Panc1 (cell line): ENCODE data around the gene NTRK1. TPM values are rescaled to one million over a fixed set of nuclear protein-coding genes. Genes with fewer than 3 reads are reported as not detected.

Source experiments
- ATAC-seq: fragments of 200-7000 bp; cut with Tn5 transposase; 2 replicates; pipeline ENCODE4 v1.9.1; 2020; ENCODE audit warnings: mild to moderate bottlenecking, moderate library complexity
- BruUV-seq: library from RNA; stranded (reverse); fragments of 400-500 nt; replicated peaks from 2 replicates; lab custom pipeline; 2021; lab: Mats Ljungman, UMichigan
- CTCF ChIA-PET: fragments of 300-600 bp; sonication (Branson Sonifier 250); formaldehyde crosslinking; loops from one replicate; lab custom pipeline; 2022; ENCODE audit warnings: antibody characterized with exemption; lab: Charles Lee
- POLR2A ChIA-PET: fragments of 300-600 bp; sonication (Branson Sonifier 250); formaldehyde crosslinking; loops from one replicate; lab custom pipeline; 2022; ENCODE audit warnings: antibody characterized with exemption; lab: Charles Lee
- DNase-seq: peaks from one replicate; pipeline ENCODE4 v3.0.0-alpha.2; 2010; ENCODE audit warnings: low read depth, low spot score
- H3K27ac ChIP-seq: 2 replicates; pipeline ENCODE4 v1.5.1; 2011; ENCODE audit warnings: mild to moderate bottlenecking, low read length, inconsistent platforms
- H3K27me3 ChIP-seq: fragments of 200-500 bp; sonication (Bioruptor generic); 2 replicates; pipeline ENCODE4 v1.6.0; 2014; ENCODE audit warnings: low read length, inconsistent platforms; ENCODE audit not compliant: control insufficient read depth, insufficient read depth
- H3K36me3 ChIP-seq: fragments of 200-500 bp; sonication (Bioruptor generic); 2 replicates; pipeline ENCODE4 v1.5.1; 2014; ENCODE audit warnings: inconsistent platforms, mild to moderate bottlenecking, low read length, moderate library complexity; ENCODE audit not compliant: control insufficient read depth, insufficient read depth
- H3K4me1 ChIP-seq: 2 replicates; pipeline ENCODE4 v1.5.1; 2011; ENCODE audit warnings: inconsistent platforms, mild to moderate bottlenecking, low read length, moderate library complexity; ENCODE audit not compliant: control insufficient read depth, insufficient read depth
- H3K4me3 ChIP-seq, 2 experiments: 2 replicates each; pipeline ENCODE4 v1.5.1; 2011 to 2012; ENCODE audit warnings: low read depth in 2 of 2, low read length in 2 of 2, mild to moderate bottlenecking in 2 of 2, inconsistent platforms in 1 of 2, moderate library complexity in 1 of 2
- H3K9me3 ChIP-seq: fragments of 200-500 bp; sonication (Bioruptor generic); 2 replicates; pipeline ENCODE4 v1.5.1; 2014; ENCODE audit warnings: low read depth, mild to moderate bottlenecking, inconsistent platforms, low read length, moderate library complexity; ENCODE audit not compliant: control insufficient read depth, insufficient read depth
- POLR2AphosphoS5 ChIP-seq: IDR thresholded peaks from 2 replicates; pipeline ENCODE4 v1.6.1; 2012; ENCODE audit warnings: mild to moderate bottlenecking, low read depth, low read length, moderate library complexity
- REST ChIP-seq, 2 experiments: IDR thresholded peaks; 2 replicates each; pipeline ENCODE4 v1.6.1; 2011 to 2012; ENCODE audit warnings: low read depth in 2 of 2, control low read depth in 1 of 2, low read length in 1 of 2, mild to moderate bottlenecking in 1 of 2, moderate library complexity in 1 of 2; ENCODE audit not compliant: insufficient read depth in 1 of 2
- SIN3A ChIP-seq: IDR thresholded peaks from 2 replicates; pipeline ENCODE4 v1.6.1; 2012; ENCODE audit warnings: low read depth, mild to moderate bottlenecking, low read length, moderate library complexity, borderline replicate concordance; ENCODE audit not compliant: insufficient read depth
- TCF7L2 ChIP-seq: IDR thresholded peaks from 2 replicates; pipeline ENCODE4 v1.6.1; 2011; ENCODE audit warnings: mild to moderate bottlenecking, low read depth, low read length, inconsistent platforms
- in situ Hi-C: cut with HindIII; loops from 2 replicates; pipeline ENCODE4 v1.10.0; 2016; ENCODE audit warnings: low sequenced_read_pairs, low pct_unique_long_range_greater_than_20kb
- intact Hi-C: fragments of 100-400 bp; cut with micrococcal nuclease; formaldehyde crosslinking; loops from one replicate; pipeline ENCODE4 v1.10.0; 2022; ENCODE audit not compliant: unreplicated experiment
- total RNA-seq: library from RNA; stranded (reverse); gene quantifications from one replicate; pipeline ENCODE4 v1.2.1, GENCODE V29; 2021; ENCODE audit not compliant: unreplicated experiment
- TF ChIP-seq, protein P1 (sequence below): fragments of 450-650 bp; IDR thresholded peaks from 2 replicates; pipeline ENCODE4 v1.5.1; 2017; ENCODE audit warnings: mild to moderate bottlenecking

Gene NTRK1
- total RNA-seq, 1 experiment from 2014 or later: 0.21 TPM

GRCh38 chr1:156813750-156814570 is 46.7 kb upstream of the NTRK1 start:
- ChIA-PET CTCF (interaction anchor here (0.8 to 1.2 kb wide), 3 partner anchors 46 to 108 kb away, joined by 3 to 6 read pairs (median 4); no protein-coding TSS in a partner anchor), POLR2A (no interaction called here)
- no peaks in the 10 kb centered on the region for H3K9me3 ChIP-seq
- in situ Hi-C loops (no loop called here), intact Hi-C loops (no loop called here)
- H3K4me3 ChIP-seq: peak overlapping the region; percentile 30 to 52
- no TSS peak for BruUV-seq
- H3K27ac ChIP-seq: peak overlapping the region; percentile 52; the same call in 1 of the 2 replicates
- ATAC-seq (peak; percentile 82), DNase-seq (no peak)
- H3K27me3 ChIP-seq: no peaks in the 10 kb centered on the region
- no peaks in the 10 kb centered on the region for H3K36me3 ChIP-seq
- TF ChIP-seq SIN3A (0 out of 2 replicates have a peak, but pooled peaks have one; percentile 43), REST (IDR thresholded peaks at IDR 0.05; ENCODE audit: insufficient read depth in 1 of 2, low read depth in 2 of 2, low read length in 1 of 2) (no peak), TCF7L2 (no peak), POLR2AphosphoS5 (no peak)
- TF ChIP-seq, protein P1, sequence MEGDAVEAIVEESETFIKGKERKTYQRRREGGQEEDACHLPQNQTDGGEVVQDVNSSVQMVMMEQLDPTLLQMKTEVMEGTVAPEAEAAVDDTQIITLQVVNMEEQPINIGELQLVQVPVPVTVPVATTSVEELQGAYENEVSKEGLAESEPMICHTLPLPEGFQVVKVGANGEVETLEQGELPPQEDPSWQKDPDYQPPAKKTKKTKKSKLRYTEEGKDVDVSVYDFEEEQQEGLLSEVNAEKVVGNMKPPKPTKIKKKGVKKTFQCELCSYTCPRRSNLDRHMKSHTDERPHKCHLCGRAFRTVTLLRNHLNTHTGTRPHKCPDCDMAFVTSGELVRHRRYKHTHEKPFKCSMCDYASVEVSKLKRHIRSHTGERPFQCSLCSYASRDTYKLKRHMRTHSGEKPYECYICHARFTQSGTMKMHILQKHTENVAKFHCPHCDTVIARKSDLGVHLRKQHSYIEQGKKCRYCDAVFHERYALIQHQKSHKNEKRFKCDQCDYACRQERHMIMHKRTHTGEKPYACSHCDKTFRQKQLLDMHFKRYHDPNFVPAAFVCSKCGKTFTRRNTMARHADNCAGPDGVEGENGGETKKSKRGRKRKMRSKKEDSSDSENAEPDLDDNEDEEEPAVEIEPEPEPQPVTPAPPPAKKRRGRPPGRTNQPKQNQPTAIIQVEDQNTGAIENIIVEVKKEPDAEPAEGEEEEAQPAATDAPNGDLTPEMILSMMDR: peak; percentile 84; the same call in 1 of the 2 replicates
- peaks cover 5% of the 10 kb centered on the region; the same call in 1 of the 2 replicates for H3K4me1 ChIP-seq

- CTCF ChIA-PET: interaction anchor here (0.6 to 1.2 kb wide), 3 partner anchors 45 to 108 kb away, joined by 3 to 6 read pairs (median 5); no protein-coding TSS in a partner anchor
- in situ Hi-C loops: no loop called here
- no peak for DNase-seq
- no peak for ATAC-seq
- H3K4me3 ChIP-seq: no peak overlapping the region; a peak in 1 of 4 replicates
- POLR2A ChIA-PET: no interaction called here
- no peaks in the 10 kb centered on the region for H3K9me3 ChIP-seq
- no peaks in the 10 kb centered on the region for H3K36me3 ChIP-seq
- H3K4me1 ChIP-seq: peaks cover 5% of the 10 kb centered on the region; the same call in 1 of the 2 replicates
- H3K27ac ChIP-seq: no peak overlapping the region
- intact Hi-C loops: no loop called here
- TF ChIP-seq, protein P1: no peak
- TF ChIP-seq TCF7L2: no peak
- no peak for TF ChIP-seq SIN3A
- no peak for TF ChIP-seq REST (IDR thresholded peaks at IDR 0.05; ENCODE audit: insufficient read depth in 1 of 2, low read depth in 2 of 2, low read length in 1 of 2)
- no peak for TF ChIP-seq POLR2AphosphoS5
- no peaks in the 10 kb centered on the region for H3K27me3 ChIP-seq
- no TSS peak for BruUV-seq
These were observed 45.9 kb upstream of the NTRK1 start for GRCh38 chr1:156814571-156815260.
